GM12875 (cell line): Measurements from ENCODE around the gene GABRG1.

ENCODE experiments used
- H3K4me3 ChIP-seq: one replicate; pipeline ENCODE4 v1.5.1; 2011; ENCODE audit warnings: low read depth, low read length, control low read depth
- TF ChIP-seq, protein P1 (sequence below): IDR thresholded peaks from 2 replicates; pipeline ENCODE4 v1.5.1; 2011; ENCODE audit warnings: low read depth, mild to moderate bottlenecking, control low read depth, inconsistent platforms, low read length, moderate library complexity, borderline replicate concordance; ENCODE audit not compliant: insufficient read depth

Gene GABRG1

DNA sequence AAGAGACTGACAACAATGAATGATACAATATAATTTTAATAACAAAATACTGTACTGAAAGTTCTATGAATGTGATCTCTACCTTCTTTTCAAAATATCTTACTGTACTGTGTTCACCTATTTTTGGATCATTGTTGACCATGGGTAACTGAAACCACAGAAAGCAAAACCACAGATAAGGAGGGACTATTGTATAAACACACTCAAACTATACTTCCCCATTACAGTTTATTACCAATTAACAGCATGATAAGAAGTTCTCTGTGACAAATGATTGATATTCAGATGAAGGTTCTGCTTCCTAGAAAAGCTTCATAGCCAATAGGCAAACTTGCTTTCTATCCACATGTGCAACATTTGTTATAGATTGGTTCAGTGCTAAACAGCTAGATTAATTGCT lies 50.1 kb downstream of the GABRG1 start:
- no peak overlapping the region for H3K4me3 ChIP-seq
- TF ChIP-seq, protein P1, sequence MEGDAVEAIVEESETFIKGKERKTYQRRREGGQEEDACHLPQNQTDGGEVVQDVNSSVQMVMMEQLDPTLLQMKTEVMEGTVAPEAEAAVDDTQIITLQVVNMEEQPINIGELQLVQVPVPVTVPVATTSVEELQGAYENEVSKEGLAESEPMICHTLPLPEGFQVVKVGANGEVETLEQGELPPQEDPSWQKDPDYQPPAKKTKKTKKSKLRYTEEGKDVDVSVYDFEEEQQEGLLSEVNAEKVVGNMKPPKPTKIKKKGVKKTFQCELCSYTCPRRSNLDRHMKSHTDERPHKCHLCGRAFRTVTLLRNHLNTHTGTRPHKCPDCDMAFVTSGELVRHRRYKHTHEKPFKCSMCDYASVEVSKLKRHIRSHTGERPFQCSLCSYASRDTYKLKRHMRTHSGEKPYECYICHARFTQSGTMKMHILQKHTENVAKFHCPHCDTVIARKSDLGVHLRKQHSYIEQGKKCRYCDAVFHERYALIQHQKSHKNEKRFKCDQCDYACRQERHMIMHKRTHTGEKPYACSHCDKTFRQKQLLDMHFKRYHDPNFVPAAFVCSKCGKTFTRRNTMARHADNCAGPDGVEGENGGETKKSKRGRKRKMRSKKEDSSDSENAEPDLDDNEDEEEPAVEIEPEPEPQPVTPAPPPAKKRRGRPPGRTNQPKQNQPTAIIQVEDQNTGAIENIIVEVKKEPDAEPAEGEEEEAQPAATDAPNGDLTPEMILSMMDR, result no peak

DNA sequence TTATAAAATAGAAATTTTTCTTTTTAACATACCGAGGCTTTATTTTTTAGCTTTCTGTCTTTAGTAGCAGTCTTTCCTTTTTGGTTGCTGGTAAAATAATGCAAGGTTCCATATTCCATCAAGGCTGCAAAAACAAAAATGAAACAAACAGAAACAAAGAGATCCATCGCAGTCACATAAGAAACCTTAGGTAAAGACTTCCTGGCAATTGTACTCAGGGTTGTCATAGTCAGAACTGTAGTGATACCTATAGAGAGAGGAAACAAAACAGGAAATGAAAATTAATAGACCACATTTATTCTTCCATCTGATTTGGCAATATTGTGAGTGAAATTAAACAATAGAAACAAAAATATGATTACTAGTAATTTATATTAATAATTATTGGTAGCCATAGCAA lies 72.5 kb downstream of the GABRG1 start:
- TF ChIP-seq, protein P1, result no peak
- H3K4me3 ChIP-seq, result no peak overlapping the region

DNA sequence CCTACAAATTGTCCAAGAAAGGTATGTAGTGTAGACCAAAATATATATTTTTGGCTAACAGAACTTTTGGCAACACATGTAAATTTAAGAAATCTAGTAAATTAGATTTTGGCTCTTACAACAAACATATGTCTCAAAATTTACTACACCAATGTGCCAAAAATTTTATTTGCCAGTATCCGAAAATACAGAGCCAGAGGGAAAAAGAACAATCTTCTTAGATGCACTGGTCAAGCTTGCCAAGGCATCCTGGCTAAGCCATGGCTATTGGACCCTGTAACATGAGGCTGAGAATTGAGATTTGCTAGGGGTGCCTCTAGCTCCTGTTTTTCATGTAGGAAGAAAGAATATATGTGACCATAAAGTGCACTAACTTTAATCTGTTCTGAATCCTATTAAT lies 91.8 kb downstream of the GABRG1 start:
- H3K4me3 ChIP-seq, result no peak overlapping the region
- TF ChIP-seq, protein P1, result no peak

DNA sequence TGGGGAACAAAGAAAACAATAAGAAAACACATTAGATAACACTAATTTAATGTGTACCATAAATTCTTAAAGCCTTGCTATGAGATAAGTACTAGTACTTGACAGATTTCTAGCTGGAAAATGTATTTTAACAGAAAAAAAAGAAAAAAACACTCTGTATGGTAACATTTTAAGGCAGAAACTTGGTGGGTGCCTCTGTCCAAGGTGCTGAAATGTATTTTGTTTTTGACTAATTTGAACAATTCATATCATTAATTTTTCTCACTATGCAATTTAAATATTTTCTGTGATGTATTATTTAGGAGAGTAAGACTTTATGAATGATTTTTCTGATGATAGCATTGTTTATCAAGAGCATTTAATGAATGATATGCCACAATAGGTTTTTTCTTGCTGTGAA lies 107.5 kb downstream of the GABRG1 start:
- TF ChIP-seq, protein P1, result no peak

DNA sequence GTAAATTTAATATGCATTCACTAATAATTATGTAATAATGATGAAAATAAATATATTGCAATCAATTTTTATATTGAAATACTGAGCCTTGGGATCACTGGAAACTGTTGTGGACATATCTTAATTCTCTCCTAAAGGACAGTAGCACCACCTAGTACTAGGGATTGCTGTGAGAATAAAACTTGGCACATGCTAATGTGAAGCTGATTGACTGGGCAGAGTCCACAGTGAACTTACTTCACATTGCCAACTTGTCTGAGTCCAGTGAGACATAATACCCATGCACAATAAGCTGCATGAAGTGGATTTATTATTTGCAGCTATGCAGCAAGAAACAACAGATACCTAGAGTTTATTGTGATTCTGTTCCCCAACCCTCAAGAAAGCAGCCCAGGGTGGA lies 131.1 kb downstream of the GABRG1 start:
- TF ChIP-seq, protein P1, result no peak
- no peak overlapping the region for H3K4me3 ChIP-seq

More for the DNA sequence above, 107.5 kb downstream of the GABRG1 start:
- no peak overlapping the region for H3K4me3 ChIP-seq

DNA sequence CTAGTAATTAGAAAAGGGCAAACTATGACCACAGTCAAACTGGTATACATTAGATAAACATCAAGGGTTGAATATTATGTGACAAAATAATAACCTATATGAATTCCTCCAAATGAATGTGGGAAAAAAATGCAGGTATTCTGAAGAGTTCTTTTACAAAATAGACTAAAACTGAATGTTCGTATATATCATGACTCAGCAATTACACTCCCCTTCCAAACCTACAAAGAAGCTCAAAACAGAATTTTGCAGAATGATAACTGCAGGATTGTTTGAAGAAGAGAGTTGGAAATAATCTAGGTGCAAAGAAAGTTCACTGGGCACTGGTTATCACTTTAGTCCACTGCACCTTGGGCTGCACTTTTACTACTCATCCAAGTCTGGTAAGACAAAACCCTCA lies 134.1 kb downstream of the GABRG1 start:
- TF ChIP-seq, protein P1, result no peak
- no peak overlapping the region for H3K4me3 ChIP-seq

DNA sequence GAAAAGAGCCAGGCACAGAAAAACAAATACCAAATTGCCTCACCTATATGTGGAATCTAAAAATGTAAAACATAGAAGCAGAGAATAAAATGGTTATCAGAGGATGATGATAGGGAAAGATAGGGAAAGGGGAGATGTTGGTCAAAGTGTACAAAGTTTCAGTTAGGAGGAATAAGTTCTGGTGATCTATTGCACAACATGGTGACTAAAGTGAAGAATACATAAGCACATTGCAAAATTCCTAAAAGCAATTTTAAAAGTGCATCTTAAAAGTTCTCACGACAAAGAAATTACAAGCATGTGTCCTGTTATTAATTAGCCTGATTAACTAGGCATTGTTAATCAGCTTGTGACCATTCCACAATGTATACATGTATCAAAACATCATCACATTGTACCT lies 136.0 kb downstream of the GABRG1 start:
- TF ChIP-seq, protein P1, result no peak
- H3K4me3 ChIP-seq, result no peak overlapping the region
